GM12875 (cell line): ENCODE measurements around the gene CCDC141.

Experiments
- H3K4me3 ChIP-seq: one replicate; pipeline ENCODE4 v1.5.1; 2011; ENCODE audit warnings: low read depth, low read length, control low read depth
- CTCF ChIP-seq: IDR thresholded peaks from 2 replicates; pipeline ENCODE4 v1.5.1; 2011; ENCODE audit warnings: low read depth, mild to moderate bottlenecking, control low read depth, inconsistent platforms, low read length, moderate library complexity, borderline replicate concordance; ENCODE audit not compliant: insufficient read depth

The CCDC141 gene

GRCh38 chr2:178870703-178871102 is 179.2 kb downstream of the CCDC141 start:
- no peak overlapping the region for H3K4me3 ChIP-seq
- TF ChIP-seq CTCF, result no peak

GRCh38 chr2:178865999-178866398 is 183.9 kb downstream of the CCDC141 start:
- TF ChIP-seq CTCF, result no peak

GRCh38 chr2:178865146-178865936 is 184.6 kb downstream of the CCDC141 start:
- no peak for TF ChIP-seq CTCF
- H3K4me3 ChIP-seq, result no peak overlapping the region

More at GRCh38 chr2:178865999-178866398, 183.9 kb downstream of the CCDC141 start:
- H3K4me3 ChIP-seq, result no peak overlapping the region

GRCh38 chr2:178863856-178864620 is 185.9 kb downstream of the CCDC141 start:
- H3K4me3 ChIP-seq, result no peak overlapping the region
- no peak for TF ChIP-seq CTCF

- H3K4me3 ChIP-seq, result no peak overlapping the region
- no peak for TF ChIP-seq CTCF
Measured at GRCh38 chr2:178863130-178863855, 186.6 kb downstream of the CCDC141 start.

- no peak for TF ChIP-seq CTCF
- H3K4me3 ChIP-seq, result no peak overlapping the region
Measured at GRCh38 chr2:178860551-178860950, 189.4 kb downstream of the CCDC141 start.
